HG02798 (cell line): Measurements from ENCODE around the gene RUNX3.

Experiments used
- ATAC-seq: cut with Tn5 transposase; IDR thresholded peaks from one replicate; pipeline ENCODE4 v1.9.1; 2021; ENCODE audit warnings: mild to moderate bottlenecking; ENCODE audit not compliant: unreplicated experiment, poor library complexity

The RUNX3 gene

DNA sequence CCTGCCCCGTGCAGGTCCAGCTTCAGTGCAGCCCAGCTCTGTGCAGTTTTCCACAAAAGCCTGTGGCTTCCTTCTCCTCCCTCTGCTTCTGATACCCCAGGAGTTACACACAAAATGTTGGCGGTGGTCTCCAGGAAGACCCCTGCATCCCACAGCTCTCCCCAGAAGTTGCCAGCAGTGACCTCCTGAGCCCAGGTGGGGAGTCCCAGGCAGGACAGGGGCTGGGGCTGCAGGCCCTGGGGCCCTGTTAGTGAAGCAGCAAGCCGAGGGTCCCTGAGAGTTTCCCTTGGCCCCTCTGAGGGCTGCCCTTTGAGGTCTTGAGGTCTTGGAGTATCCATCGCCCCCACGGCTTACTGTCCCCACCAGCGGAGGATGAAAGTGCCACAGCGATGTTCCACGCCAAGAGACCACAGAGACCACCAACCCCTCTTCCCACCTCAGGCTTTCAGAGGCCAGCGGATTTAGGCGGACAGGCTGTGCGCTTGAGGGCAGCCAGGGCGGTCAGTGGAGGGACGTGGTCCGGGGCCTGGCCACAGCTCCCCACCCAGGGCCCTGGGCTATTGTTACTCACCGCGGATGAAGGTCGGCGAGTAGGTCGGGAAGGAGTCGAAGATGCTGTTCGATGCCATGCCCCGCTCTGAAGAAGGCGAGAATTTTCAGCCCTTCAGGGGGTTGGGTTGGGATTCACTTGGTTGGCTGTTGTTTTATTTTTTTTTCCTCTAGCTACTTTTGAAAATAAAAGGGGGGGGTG, 34.0 kb upstream of the RUNX3 start:
- ATAC-seq: no peak

DNA sequence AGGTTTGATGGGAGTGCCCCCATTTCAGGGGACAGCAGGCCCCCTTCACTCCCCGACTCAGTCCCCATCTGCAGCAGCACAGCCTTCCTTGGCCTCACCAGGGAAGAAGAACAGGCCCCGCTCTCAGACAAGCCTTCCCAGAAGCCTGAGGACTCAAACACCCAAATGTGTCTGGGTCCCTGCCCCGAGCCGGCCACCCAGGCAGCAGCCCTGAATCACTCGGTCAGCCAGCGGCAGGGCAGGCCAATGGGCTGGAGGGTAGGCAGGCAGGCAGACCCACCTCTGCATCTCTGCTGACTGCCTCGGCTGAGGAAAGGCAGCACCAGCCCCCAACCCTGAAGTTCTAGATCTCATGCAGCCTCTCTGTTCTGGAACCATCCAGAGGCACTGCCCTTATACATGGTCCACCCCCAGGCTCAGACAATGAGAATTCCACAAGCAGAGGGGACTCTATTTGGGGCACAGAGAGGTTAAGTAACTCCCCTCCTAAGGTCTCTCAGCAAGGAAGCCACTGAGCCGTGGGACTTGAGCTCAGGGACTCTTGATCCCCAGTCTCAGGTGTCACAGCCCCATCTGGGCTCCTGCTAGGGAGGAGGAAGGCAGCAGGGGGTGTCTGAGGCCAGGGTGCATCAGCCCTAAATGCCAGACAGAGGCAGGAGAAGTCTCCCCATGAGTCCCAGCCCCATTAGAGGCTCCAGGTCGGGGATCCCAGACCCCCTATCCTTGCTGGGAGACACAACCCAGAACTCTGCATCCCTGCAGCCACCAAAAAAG, 33.2 kb upstream of the RUNX3 start:
- no peak for ATAC-seq

DNA sequence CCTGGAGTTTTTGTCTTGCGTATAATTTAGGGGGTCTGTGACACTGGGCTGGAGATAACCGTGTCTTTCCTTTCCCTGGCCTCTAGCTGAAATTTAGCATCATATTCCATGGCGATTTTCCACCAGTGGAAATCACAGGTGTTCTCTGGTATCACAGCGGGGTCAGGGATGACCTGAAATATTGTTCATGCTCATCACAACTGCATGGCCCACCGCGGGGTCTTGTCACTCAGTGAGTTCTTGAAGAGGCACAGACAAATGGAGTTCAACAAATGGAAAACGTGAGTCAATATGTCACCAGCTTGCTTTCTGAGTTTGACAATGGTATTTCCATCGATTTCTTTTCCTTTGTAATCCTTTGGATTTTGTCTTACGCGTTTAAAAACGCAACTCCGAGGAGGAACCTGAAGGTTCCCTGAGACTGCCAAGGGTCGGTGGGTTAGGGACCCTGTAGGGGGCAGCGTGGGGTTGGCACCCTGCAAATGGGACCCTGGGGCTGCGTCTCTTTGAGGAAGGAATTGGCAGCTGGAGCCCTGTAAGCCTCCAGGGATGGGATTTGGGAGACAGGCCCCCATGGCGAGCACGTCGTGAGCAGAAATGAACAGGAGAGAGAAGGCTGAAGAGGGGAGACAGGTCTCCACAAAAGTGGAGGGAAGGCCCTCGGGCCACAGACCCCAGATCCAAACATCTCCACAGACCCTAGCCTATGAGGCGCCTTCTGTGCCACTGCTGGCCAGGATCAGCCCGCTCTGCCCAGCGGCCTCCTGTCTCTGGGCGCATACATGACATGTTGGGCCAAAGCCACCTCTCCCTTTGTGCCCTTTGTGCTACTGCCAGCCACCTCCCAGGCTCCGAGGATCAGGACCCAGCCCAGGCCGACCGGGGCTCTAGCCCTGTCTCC, 32.1 kb upstream of the RUNX3 start:
- no peak for ATAC-seq

DNA sequence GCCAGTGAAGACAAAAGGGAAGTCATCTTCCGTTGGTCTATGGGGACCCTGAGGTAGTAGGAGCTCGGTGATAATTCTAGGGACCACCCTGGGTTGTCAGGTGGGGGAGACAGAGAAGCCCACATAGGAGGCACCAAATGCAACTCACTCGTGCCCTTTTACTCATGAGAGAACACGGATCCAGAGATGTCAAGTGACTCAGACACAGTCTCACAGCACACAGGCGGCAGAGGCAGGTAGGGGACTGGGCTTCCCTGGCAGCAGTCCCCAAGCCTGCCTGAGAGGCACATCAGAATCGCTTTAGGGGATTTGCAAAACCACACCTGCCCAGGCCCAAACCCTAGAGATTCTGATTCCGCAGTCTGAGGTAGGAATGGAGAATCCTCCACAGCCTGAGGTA, 31.3 kb upstream of the RUNX3 start:
- no peak for ATAC-seq

DNA sequence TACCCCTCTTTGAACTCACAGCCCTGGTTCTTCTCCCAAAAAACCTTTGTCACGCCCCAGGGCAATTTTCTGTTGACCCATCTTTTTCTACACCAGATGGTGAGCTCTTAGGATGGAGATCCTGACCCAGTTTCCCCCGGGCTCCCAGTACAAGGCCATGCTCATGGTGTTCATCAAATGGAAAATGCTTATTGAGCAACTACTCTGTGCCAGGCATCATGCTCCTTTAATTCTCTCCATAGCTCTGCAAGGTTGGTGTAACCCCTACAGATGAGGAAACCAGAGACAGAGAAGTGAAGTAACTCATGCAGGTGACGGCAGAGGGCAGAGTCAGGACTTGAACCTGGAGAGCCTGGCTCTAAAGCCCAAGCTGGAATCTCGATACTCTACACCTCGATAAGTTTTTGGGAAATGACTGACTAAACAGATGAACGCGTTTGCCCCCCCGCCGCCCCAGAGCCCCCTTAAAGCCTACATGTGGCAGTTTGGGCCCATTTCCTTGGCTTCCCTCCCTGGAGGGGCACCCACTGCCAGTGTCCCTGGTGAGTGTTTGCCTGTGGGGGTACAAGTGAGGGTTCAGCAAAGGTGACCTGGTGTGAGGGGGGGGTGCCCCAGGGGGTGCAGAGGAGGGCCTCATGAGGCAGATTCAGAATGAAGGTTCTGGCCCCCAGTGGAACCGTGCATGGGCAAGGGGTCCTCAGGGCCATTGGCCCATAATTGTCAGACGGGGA, 30.2 kb upstream of the RUNX3 start:
- no peak for ATAC-seq

GRCh38 chr1:24959623-24959975, 29.5 kb upstream of the RUNX3 start:
- ATAC-seq: no peak

- no peak for ATAC-seq
These were observed 28.9 kb upstream of the RUNX3 start for GRCh38 chr1:24958766-24959622.

DNA sequence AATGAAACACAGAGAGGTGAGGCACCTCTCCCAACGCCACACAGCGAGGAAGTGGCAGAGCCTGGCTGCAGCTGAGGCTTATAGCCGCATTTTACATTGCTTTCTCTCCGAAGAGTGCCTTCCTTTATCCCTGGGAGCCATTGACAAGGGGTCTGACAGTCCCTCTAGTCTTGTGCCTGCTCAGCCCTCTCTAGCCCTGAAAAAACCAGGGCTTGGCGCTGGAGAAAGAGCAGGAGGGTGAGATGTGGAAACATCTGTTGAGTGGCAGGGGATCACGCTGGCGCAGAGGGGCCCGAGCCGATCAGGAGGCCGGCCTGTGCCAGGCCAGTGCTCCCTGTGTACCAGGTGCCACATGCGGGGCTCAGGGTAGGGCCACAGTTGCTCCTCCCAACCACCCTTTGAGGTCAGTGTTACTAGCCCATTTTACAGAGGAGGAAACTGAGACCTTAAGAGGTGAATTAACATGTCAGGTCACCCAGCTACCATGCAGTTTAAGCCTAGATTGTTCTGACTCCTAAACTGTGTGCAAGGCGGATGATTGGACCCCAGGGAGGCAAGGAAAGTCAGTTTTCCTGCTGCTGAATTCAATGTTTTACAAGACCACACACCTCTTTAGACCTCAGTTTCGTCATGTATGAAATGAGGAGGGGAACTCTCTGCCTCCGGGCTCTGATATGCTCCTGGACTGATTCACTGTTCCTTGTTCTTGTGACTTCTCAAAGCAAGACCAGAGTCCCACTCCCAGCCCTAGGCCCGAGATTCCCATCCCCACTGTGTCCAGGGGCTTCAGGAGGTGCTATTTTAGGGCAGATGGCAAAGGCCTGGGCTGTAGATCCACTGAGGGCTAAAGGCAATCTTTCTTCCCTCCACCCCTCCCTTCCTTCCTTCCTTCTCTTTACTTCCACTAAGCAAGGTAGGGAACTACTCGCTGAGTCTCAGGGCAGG, 28.0 kb upstream of the RUNX3 start:
- ATAC-seq: no peak

DNA sequence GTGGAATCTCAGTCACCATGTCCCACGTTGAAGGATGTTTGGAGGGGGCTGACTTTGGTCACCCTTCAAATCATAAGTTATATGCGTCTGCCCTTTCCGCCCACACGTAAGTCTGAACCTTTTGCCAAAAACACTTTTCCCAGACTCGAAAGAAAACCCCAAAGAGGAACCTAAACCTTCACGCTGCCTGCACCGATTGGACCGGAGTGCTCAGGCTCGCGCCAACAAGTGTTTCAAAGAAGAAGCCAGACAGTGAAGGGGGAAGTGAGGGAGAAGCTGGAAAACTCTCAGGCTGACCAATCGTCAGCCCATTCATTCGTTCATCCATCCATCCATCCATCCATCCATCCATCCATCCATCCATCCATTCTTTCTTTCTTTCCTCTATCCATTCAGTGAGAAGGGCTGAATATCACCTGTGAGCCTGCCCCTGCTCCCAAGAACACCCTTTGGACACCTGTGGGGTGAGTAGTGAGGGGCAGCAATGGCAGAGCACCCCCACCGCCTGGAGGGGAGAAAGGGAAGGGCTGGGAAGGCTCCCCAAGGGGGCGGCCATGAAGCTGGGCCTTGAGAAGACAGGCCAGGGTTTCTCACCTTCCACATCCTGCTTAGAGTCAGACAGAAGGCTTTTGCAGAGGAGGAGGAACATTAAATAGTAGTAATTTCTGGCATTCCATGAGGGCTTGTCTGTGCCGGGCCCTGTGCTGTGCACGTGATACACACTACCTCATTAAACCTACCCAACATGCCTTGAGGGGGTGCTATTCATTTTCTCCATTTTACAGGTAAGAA, 27.1 kb upstream of the RUNX3 start:
- ATAC-seq: no peak

- no peak for ATAC-seq
These were observed 25.8 kb upstream of the RUNX3 start for GRCh38 chr1:24955779-24956365.

DNA sequence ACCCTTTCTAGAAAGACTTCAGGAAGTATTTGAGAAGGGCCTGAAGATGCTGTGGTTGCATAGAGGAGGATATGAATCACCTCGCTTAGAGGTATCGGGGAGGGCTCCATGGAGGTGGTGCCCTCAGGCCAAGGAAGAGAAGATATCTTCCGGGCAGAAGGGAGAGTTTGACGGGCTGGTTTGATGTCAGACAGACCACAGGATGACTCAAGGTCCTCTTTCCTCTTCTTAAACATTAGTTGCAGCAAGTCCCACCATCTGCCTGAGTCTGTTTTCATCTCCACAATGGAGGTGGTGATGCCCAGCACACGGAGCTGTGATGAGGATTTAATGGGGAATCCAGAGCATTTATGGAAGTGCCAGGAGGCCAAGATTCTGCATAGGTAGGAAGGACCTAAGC, 25.1 kb upstream of the RUNX3 start:
- peak; percentile 35 for ATAC-seq

- no peak for ATAC-seq
These were observed 24.6 kb upstream of the RUNX3 start for GRCh38 chr1:24954631-24955030.

- ATAC-seq: no peak
These were observed 23.9 kb upstream of the RUNX3 start for GRCh38 chr1:24954022-24954421.

GRCh38 chr1:24952413-24952841, 22.4 kb upstream of the RUNX3 start:
- ATAC-seq: no peak

- no peak for ATAC-seq
These were observed 21.8 kb upstream of the RUNX3 start for GRCh38 chr1:24951810-24952412.

DNA sequence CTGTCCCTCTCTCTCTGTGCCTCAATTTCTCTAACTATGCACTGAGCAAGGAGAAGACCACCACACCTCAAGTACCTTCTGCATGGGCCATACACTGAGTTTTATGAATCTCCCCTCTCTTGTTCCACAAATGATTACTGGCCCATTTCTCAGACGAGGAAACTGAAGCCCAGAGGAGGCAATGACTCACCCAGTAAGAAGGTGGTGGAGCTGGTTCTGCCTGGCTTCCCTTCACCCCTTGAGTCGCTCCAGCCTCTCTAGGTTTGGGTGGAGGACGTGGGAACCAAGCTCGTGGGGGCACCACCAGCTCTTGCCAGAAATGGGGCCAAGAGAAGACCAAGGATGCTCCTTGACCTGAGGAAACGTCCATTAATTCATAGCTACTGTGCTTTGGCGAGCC, 21.3 kb upstream of the RUNX3 start:
- ATAC-seq: no peak
